ENCODE results near the gene ZNF341.
"Not testable (repeated sequence)": the region's sequence is repeated elsewhere in the genome, so short reads cannot be mapped to it uniquely, and the experiment has no call there.

ZNF341 gene

GRCh38 chr20:33731693-33732165, at the start of gene ZNF341:
Gene ZNF341 (plus strand): TSS chr20:33731996. CDS start chr20:33732022, 26 bp downstream.
- peak; percentile 86 for DNase-seq

GRCh38 chr20:33684533-33685327, 47.1 kb upstream of the ZNF341 start:
- no peak for DNase-seq

- DNase-seq: peak; percentile 63
Observed at GRCh38 chr20:33685328-33686099, 46.3 kb upstream of the ZNF341 start.

- peak; percentile 97 for DNase-seq
Observed at GRCh38 chr20:33686100-33686983, 45.5 kb upstream of the ZNF341 start, which contains the start of gene E2F1. Gene E2F1 (minus strand): TSS chr20:33686385. CDS start chr20:33686264, 121 bp downstream.

- DNase-seq: no peak
Observed at GRCh38 chr20:33686984-33687366, 44.8 kb upstream of the ZNF341 start.

GRCh38 chr20:33687370-33687915, 44.4 kb upstream of the ZNF341 start:
- DNase-seq: no peak

- DNase-seq: no peak
Observed at GRCh38 chr20:33687993-33688937, 43.5 kb upstream of the ZNF341 start.

- DNase-seq: no peak
Observed at GRCh38 chr20:33688938-33689424, 42.8 kb upstream of the ZNF341 start.

GRCh38 chr20:33689493-33689892, 42.3 kb upstream of the ZNF341 start:
- no peak for DNase-seq

- no peak for DNase-seq
Observed at GRCh38 chr20:33689973-33690372, 41.8 kb upstream of the ZNF341 start.

GRCh38 chr20:33693289-33693688, 38.5 kb upstream of the ZNF341 start:
- DNase-seq: no peak

- no peak for DNase-seq
Observed at GRCh38 chr20:33693741-33694638, 37.8 kb upstream of the ZNF341 start.

GRCh38 chr20:33694639-33695012, 37.2 kb upstream of the ZNF341 start:
- no peak for DNase-seq

GRCh38 chr20:33696448-33696847, 35.3 kb upstream of the ZNF341 start:
- no peak for DNase-seq

GRCh38 chr20:33697129-33697528, 34.7 kb upstream of the ZNF341 start:
- no peak for DNase-seq

GRCh38 chr20:33698966-33699365, 32.8 kb upstream of the ZNF341 start:
- not testable (repeated sequence) for DNase-seq

GRCh38 chr20:33700696-33701441, 30.9 kb upstream of the ZNF341 start:
- DNase-seq: not testable (repeated sequence)

- DNase-seq: no peak
Observed at GRCh38 chr20:33701629-33702450, 30.0 kb upstream of the ZNF341 start.
